ENCODE measurements around the gene TRABD2B. TPM values are rescaled to one million over a fixed set of nuclear protein-coding genes. Genes with fewer than 3 reads are reported as not detected.

TRABD2B gene
- total RNA-seq, 3 donors from 2014 or later, result 1.4 to 3.7 (median 2.3) TPM

- DNase-seq (ENCODE audit: low spot score in 2 of 2), result no peak
- H3K4me3 ChIP-seq, result no peak overlapping the region
- no peaks in the 10 kb centered on the region for H3K9me3 ChIP-seq
- intact Hi-C loops (cut with DNase I; ENCODE audit: low total_unique reads), result no loop called here
- no peak overlapping the region for H3K27ac ChIP-seq
- no peaks in the 10 kb centered on the region for H3K27me3 ChIP-seq
- no peaks in the 10 kb centered on the region for H3K4me1 ChIP-seq
- TF ChIP-seq CTCF (IDR thresholded peaks at IDR 0.05) (no peak), POLR2A (IDR thresholded peaks at IDR 0.05) (no peak), POLR2AphosphoS5 (IDR thresholded peaks at IDR 0.05) (no peak)
- H3K36me3 ChIP-seq, result no peaks in the 10 kb centered on the region
Measured at GRCh38 chr1:47853852-47854251, 143.3 kb downstream of the TRABD2B start.

GRCh38 chr1:47853059-47853458 lies 144.1 kb downstream of the TRABD2B start:
- H3K4me1 ChIP-seq, result no peaks in the 10 kb centered on the region
- no peaks in the 10 kb centered on the region for H3K36me3 ChIP-seq
- no peak overlapping the region for H3K27ac ChIP-seq
- peak in 1 of 2 donors; percentile 36 for DNase-seq (ENCODE audit: low spot score in 2 of 2)
- no peaks in the 10 kb centered on the region for H3K9me3 ChIP-seq
- intact Hi-C loops (cut with DNase I; ENCODE audit: low total_unique reads), result no loop called here
- no peak overlapping the region for H3K4me3 ChIP-seq
- TF ChIP-seq POLR2AphosphoS5 (IDR thresholded peaks at IDR 0.05) (no peak), CTCF (IDR thresholded peaks at IDR 0.05) (no peak), POLR2A (IDR thresholded peaks at IDR 0.05) (no peak)
- H3K27me3 ChIP-seq, result no peaks in the 10 kb centered on the region

- no peak overlapping the region for H3K4me3 ChIP-seq
- no peaks in the 10 kb centered on the region for H3K27me3 ChIP-seq
- DNase-seq (ENCODE audit: low spot score in 2 of 2), result no peak
- H3K27ac ChIP-seq, result no peak overlapping the region
- no peaks in the 10 kb centered on the region for H3K9me3 ChIP-seq
- TF ChIP-seq POLR2A (IDR thresholded peaks at IDR 0.05), result no peak
- no peak for TF ChIP-seq POLR2AphosphoS5 (IDR thresholded peaks at IDR 0.05)
- TF ChIP-seq CTCF (IDR thresholded peaks at IDR 0.05), result no peak
- no peaks in the 10 kb centered on the region for H3K36me3 ChIP-seq
- H3K4me1 ChIP-seq, result no peaks in the 10 kb centered on the region
- intact Hi-C loops (cut with DNase I; ENCODE audit: low total_unique reads), result no loop called here
Measured at GRCh38 chr1:47852006-47852718, 145.0 kb downstream of the TRABD2B start.

DNA sequence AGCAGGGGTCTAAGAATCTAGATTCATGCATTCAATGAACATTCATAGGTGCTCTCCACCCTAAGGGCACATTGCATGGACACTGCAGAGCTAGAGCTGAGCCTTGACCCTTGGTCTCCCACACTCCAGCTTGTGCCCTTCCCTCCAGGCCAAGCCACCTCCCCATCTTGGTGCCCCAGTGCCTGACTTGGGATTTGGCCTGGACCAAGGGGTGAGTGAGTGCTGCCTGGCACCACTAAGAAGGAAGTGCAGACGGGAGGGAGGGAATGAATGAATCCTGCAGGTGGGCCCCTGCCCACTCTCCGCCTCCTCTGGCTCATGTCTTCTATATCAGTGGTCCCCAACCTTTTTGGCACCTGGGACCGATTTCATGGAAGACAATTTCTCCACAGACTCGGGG lies 146.7 kb downstream of the TRABD2B start:
- Histone ChIP-seq H3K27ac (no peak overlapping the region), H3K9me3 (no peaks in the 10 kb centered on the region), H3K36me3 (no peaks in the 10 kb centered on the region), H3K4me3 (no peak overlapping the region), H3K4me1 (no peaks in the 10 kb centered on the region), H3K27me3 (no peaks in the 10 kb centered on the region)
- peak in 1 of 2 donors; percentile 7 for DNase-seq (ENCODE audit: low spot score in 2 of 2)
- intact Hi-C loops (cut with DNase I; ENCODE audit: low total_unique reads), result no loop called here
- TF ChIP-seq CTCF (IDR thresholded peaks at IDR 0.05) (no peak), POLR2A (IDR thresholded peaks at IDR 0.05) (no peak), POLR2AphosphoS5 (IDR thresholded peaks at IDR 0.05) (no peak)

GRCh38 chr1:47849591-47850261 lies 147.5 kb downstream of the TRABD2B start:
- Histone ChIP-seq H3K27ac (peak overlapping the region; percentile 64 to 74), H3K4me3 (no peak overlapping the region)

More at GRCh38 chr1:47849591-47850261, 147.5 kb downstream of the TRABD2B start:
- Histone ChIP-seq H3K36me3 (no peaks in the 10 kb centered on the region), H3K9me3 (no peaks in the 10 kb centered on the region), H3K4me1 (no peaks in the 10 kb centered on the region), H3K27me3 (no peaks in the 10 kb centered on the region)
- TF ChIP-seq POLR2A (IDR thresholded peaks at IDR 0.05) (no peak), POLR2AphosphoS5 (IDR thresholded peaks at IDR 0.05) (no peak), CTCF (IDR thresholded peaks at IDR 0.05) (no peak)
- peak in 1 of 2 donors; percentile 25 for DNase-seq (ENCODE audit: low spot score in 2 of 2)
- intact Hi-C loops (cut with DNase I; ENCODE audit: low total_unique reads), result no loop called here

All from breast epithelium (tissue), 4 donors.